SK-N-SH (cell line): Measurements from ENCODE around the gene OR2K2. TPM values are rescaled to one million over a fixed set of nuclear protein-coding genes. Genes with fewer than 3 reads are reported as not detected.

ENCODE experiments used
- CTCF ChIA-PET: fragments of 300-600, 350-600 bp; formaldehyde crosslinking; extraction: SDS; loops from one replicate; lab custom pipeline; 2021; lab: Yijun Ruan, JAX
- POLR2A ChIA-PET: fragments of 350-600 bp; sonication (Branson Sonifier 250); formaldehyde crosslinking; extraction: SDS; loops from one replicate; lab custom pipeline; 2020; ENCODE audit warnings: antibody characterized with exemption, inconsistent platforms; lab: Yijun Ruan, JAX
- DNase-seq: peaks from one replicate; pipeline ENCODE4 v3.0.0; 2012
- H2AFZ ChIP-seq: fragments of 200-600 bp; sonication (generic); 2 replicates; pipeline ENCODE4 v1.8.1; 2016; ENCODE audit warnings: antibody characterized with exemption, mild to moderate bottlenecking, low read depth
- H3F3A ChIP-seq: fragments of 200-600 bp; sonication (generic); replicated peaks from 2 replicates; pipeline ENCODE3; 2016; ENCODE audit warnings: antibody characterized with exemption, mild to moderate bottlenecking; ENCODE audit not compliant: insufficient read depth
- H3K27ac ChIP-seq, 2 experiments: fragments of 200-500 bp in 1 of 2; fragments of 200-600 bp in 1 of 2; sonication (Bioruptor generic) in 1 of 2; sonication (generic), shearing (Covaris generic) in 1 of 2; 2 replicates each; pipeline versions ENCODE4 v1.5.1 to v1.6.1; 2014 to 2016; ENCODE audit warnings: low read depth in 2 of 2, inconsistent platforms in 1 of 2, low read length in 1 of 2, mild to moderate bottlenecking in 1 of 2, mixed read lengths in 1 of 2
- H3K27me3 ChIP-seq: fragments of 200-600 bp; sonication (generic), shearing (Covaris generic); 2 replicates; pipeline ENCODE4 v1.6.1; 2016; ENCODE audit warnings: mixed run types; ENCODE audit not compliant: insufficient read depth
- H3K36me3 ChIP-seq, 2 experiments: fragments of 200-500 bp in 1 of 2; fragments of 200-600 bp in 1 of 2; sonication (Bioruptor generic) in 1 of 2; sonication (generic) in 1 of 2; replicated peaks in 1 of 2; 2 replicates each; pipeline versions ENCODE3 to v1.5.1; 2014 to 2016; ENCODE audit warnings: low read length in 1 of 2, mild to moderate bottlenecking in 1 of 2; ENCODE audit not compliant: insufficient read depth in 2 of 2, control insufficient read depth in 1 of 2
- H3K4me1 ChIP-seq, 2 experiments: fragments of 200-500 bp in 1 of 2; fragments of 200-600 bp in 1 of 2; sonication (Bioruptor generic) in 1 of 2; sonication (generic), shearing (Covaris generic) in 1 of 2; 2 replicates each; pipeline versions ENCODE4 v1.5.1 to v1.6.1; 2014 to 2016; ENCODE audit warnings: low read depth in 1 of 2, low read length in 1 of 2, mixed run types in 1 of 2; ENCODE audit not compliant: insufficient read depth in 2 of 2, control insufficient read depth in 1 of 2
- H3K4me2 ChIP-seq: fragments of 200-600 bp; sonication (generic), shearing (Covaris generic); 2 replicates; pipeline ENCODE4 v1.6.1; 2017; ENCODE audit warnings: mixed run types
- H3K4me3 ChIP-seq, 2 experiments: fragments of 200-500 bp in 1 of 2; fragments of 200-600 bp in 1 of 2; sonication (Bioruptor generic) in 1 of 2; sonication (generic), shearing (Covaris generic) in 1 of 2; 2 replicates each; pipeline versions ENCODE4 v1.5.1 to v1.8.1; 2014 to 2016; ENCODE audit warnings: low read depth in 2 of 2, inconsistent platforms in 1 of 2, low read length in 1 of 2, mild to moderate bottlenecking in 1 of 2, mixed read lengths in 1 of 2, moderate library complexity in 1 of 2
- H3K79me2 ChIP-seq: fragments of 200-600 bp; sonication (generic); 2 replicates; pipeline ENCODE4 v1.8.1; 2017; ENCODE audit warnings: mild to moderate bottlenecking; ENCODE audit not compliant: insufficient read depth
- H3K9ac ChIP-seq: fragments of 200-600 bp; sonication (generic); 2 replicates; pipeline ENCODE4 v1.6.1; 2017; ENCODE audit warnings: mixed run types
- H3K9me2 ChIP-seq: fragments of 200-600 bp; sonication (generic); 2 replicates; pipeline ENCODE4 v1.6.1; 2017; ENCODE audit warnings: mixed run types
- H3K9me3 ChIP-seq: fragments of 200-600 bp; sonication (generic); 2 replicates; pipeline ENCODE4 v1.6.1; 2017; ENCODE audit warnings: mixed run types, mild to moderate bottlenecking, moderate library complexity
- H4K20me1 ChIP-seq: fragments of 200-600 bp; sonication (generic); 2 replicates; pipeline ENCODE4 v1.6.1; 2017; ENCODE audit warnings: mild to moderate bottlenecking, mixed run types; ENCODE audit not compliant: insufficient read depth
- EP300 ChIP-seq, 2 experiments: IDR thresholded peaks; 2 replicates each; pipeline versions ENCODE4 v1.4.0 to v1.6.1; 2012; ENCODE audit warnings: borderline replicate concordance in 1 of 2, low read depth in 1 of 2, low read length in 1 of 2
- GABPA ChIP-seq: IDR thresholded peaks from 2 replicates; pipeline ENCODE4 v1.4.0; 2012; ENCODE audit warnings: low read depth, mild to moderate bottlenecking
- GATA2 ChIP-seq: sonication (generic); formaldehyde crosslinking; IDR thresholded peaks from 2 replicates; pipeline ENCODE4 v1.5.0; 2020; ENCODE audit warnings: mild to moderate bottlenecking, missing genetic modification reagents
- MAX ChIP-seq: IDR thresholded peaks from 2 replicates; pipeline ENCODE4 v1.4.0; 2012; ENCODE audit warnings: low read depth
- MXI1 ChIP-seq: IDR thresholded peaks from 2 replicates; pipeline ENCODE4 v1.6.1; 2012; ENCODE audit warnings: mild to moderate bottlenecking, low read depth, low read length, improper control_type of control experiment
- PBX3 ChIP-seq: IDR thresholded peaks from 2 replicates; pipeline ENCODE4; 2012
- POLR2AphosphoS5 ChIP-seq: IDR thresholded peaks from 2 replicates; pipeline ENCODE4 v1.6.1; 2012; ENCODE audit warnings: low read depth, low read length
- RCOR1 ChIP-seq: fragments of 150-350 bp; IDR thresholded peaks from 2 replicates; pipeline ENCODE4 v1.6.1; 2017; ENCODE audit warnings: antibody characterized with exemption, low read length
- REST ChIP-seq: IDR thresholded peaks from 2 replicates; pipeline ENCODE4 v1.6.1; 2012; ENCODE audit warnings: mild to moderate bottlenecking, low read depth, low read length, moderate library complexity
- SIN3A ChIP-seq: IDR thresholded peaks from 2 replicates; pipeline ENCODE4 v1.6.1; 2012; ENCODE audit warnings: low read depth, mild to moderate bottlenecking, low read length, moderate library complexity, borderline replicate concordance
- TAF1 ChIP-seq: IDR thresholded peaks from 2 replicates; pipeline ENCODE4 v1.6.1; 2012; ENCODE audit warnings: low read depth, mild to moderate bottlenecking, low read length, moderate library complexity, borderline replicate concordance
- TEAD4 ChIP-seq: IDR thresholded peaks from 2 replicates; pipeline ENCODE4 v1.4.0; 2012; ENCODE audit warnings: mild to moderate bottlenecking, borderline replicate concordance; ENCODE audit not compliant: insufficient read depth
- USF1 ChIP-seq: IDR thresholded peaks from 2 replicates; pipeline ENCODE4 v1.4.0; 2012; ENCODE audit warnings: low read depth, borderline replicate concordance
- USF2 ChIP-seq: fragments of 150-350 bp; IDR thresholded peaks from 2 replicates; pipeline ENCODE4 v1.6.1; 2017; ENCODE audit warnings: antibody characterized with exemption, low read length, low read depth, borderline replicate concordance
- WGBS: methylation state at CpG from one replicate; pipeline ENCODE4 v1.1.6; 2017; ENCODE audit warnings: low lambda C conversion rate; 5-methylcytosine and 5-hydroxymethylcytosine counted together
- polyA plus RNA-seq, 3 experiments: library from polyadenylated mRNA; depleted of rRNA; stranded (reverse); fragments of >200 nt; gene quantifications; 2 replicates each; pipeline ENCODE4 v1.2.3, GENCODE V29; 2012

OR2K2 gene
- polyA plus RNA-seq, 1 of the 3 experiments (the other 2 are of a cell fraction), result not detected

- POLR2A ChIA-PET, result no interaction called here
Measured at GRCh38 chr9:111352545-111352944, 22.5 kb upstream of the OR2K2 start.

More at GRCh38 chr9:111352545-111352944, 22.5 kb upstream of the OR2K2 start:
- H3K4me2 ChIP-seq, result no peak overlapping the region
- H4K20me1 ChIP-seq, result no peaks in the 10 kb centered on the region
- DNase-seq, result no peak
- H3K36me3 ChIP-seq, result no peaks in the 10 kb centered on the region
- H3K4me3 ChIP-seq, result no peak overlapping the region
- H3K27ac ChIP-seq, result no peak overlapping the region
- no peaks in the 10 kb centered on the region for H3K27me3 ChIP-seq
- peaks cover 0 to 12% of the 10 kb centered on the region in 2 experiments; a peak in 1 of 4 replicates for H3K4me1 ChIP-seq
- H2AFZ ChIP-seq, result no peak overlapping the region
- peaks cover 6% of the 10 kb centered on the region; the same call in 1 of the 2 replicates for H3K9me3 ChIP-seq
- no peaks in the 10 kb centered on the region for H3K9me2 ChIP-seq
- H3K79me2 ChIP-seq, result no peaks in the 10 kb centered on the region
- no peak for TF ChIP-seq EP300 (IDR thresholded peaks at IDR 0.05; ENCODE audit: borderline replicate concordance in 1 of 2, low read depth in 1 of 2, low read length in 1 of 2)
- TF ChIP-seq USF2, result no peak
- no peak for TF ChIP-seq REST
- TF ChIP-seq USF1, result no peak
- TF ChIP-seq TAF1, result no peak
- no peak for TF ChIP-seq GABPA
- no peak for TF ChIP-seq POLR2AphosphoS5
- TF ChIP-seq GATA2 (CRISPR knock-in tag), result no peak
- no peak for TF ChIP-seq PBX3
- no peak for TF ChIP-seq TEAD4
- TF ChIP-seq SIN3A, result no peak
- TF ChIP-seq RCOR1, result no peak
- no peak for TF ChIP-seq MAX
- no peak for TF ChIP-seq MXI1
- TF ChIP-seq, all 33 proteins: peak for 0
- Histone ChIP-seq H3K9ac (no peak overlapping the region), H3F3A (peaks cover 6% of the 10 kb centered on the region)
- CTCF ChIA-PET, result no interaction called here
- WGBS, result 91% methylated on average over 2 of the region's 2 CpGs
